AG04450 (cell line): ENCODE measurements around the gene FTSJ1. TPM values are rescaled to one million over a fixed set of nuclear protein-coding genes. Genes with fewer than 3 reads are reported as not detected.

ENCODE experiments used
- CTCF ChIA-PET: fragments of 300-600, 350-600 bp; formaldehyde crosslinking; extraction: SDS; loops from one replicate; lab custom pipeline; 2022; ENCODE audit warnings: antibody characterized with exemption, inconsistent platforms; lab: Charles Lee
- POLR2A ChIA-PET: fragments of 350-600 bp; formaldehyde crosslinking; extraction: SDS; loops from one replicate; lab custom pipeline; 2021; ENCODE audit warnings: antibody characterized with exemption, inconsistent platforms; lab: Yijun Ruan, JAX
- DNase-seq: peaks from one replicate; pipeline ENCODE4 v3.0.0-alpha.2; 2011; ENCODE audit warnings: low read depth, low spot score
- H3K27ac ChIP-seq: one replicate; pipeline ENCODE4 v1.5.1; 2012; ENCODE audit warnings: low read depth, low read length, control low read depth
- H3K27me3 ChIP-seq: one replicate; pipeline ENCODE4 v1.6.0; 2012; ENCODE audit warnings: low read length; ENCODE audit not compliant: control insufficient read depth, insufficient read depth
- H3K4me3 ChIP-seq: 2 replicates; pipeline ENCODE4 v1.5.1; 2011; ENCODE audit warnings: mild to moderate bottlenecking, low read depth, low read length, control low read depth
- H3K9me3 ChIP-seq: 2 replicates; pipeline ENCODE4 v1.5.1; 2012; ENCODE audit warnings: low read length; ENCODE audit not compliant: control insufficient read depth, insufficient read depth
- polyA plus RNA-seq: library from polyadenylated mRNA; depleted of rRNA; stranded (reverse); fragments of >200 nt; gene quantifications from 2 replicates; pipeline ENCODE4 v1.2.3, GENCODE V29; 2011
- TF ChIP-seq, protein P1 (sequence below): IDR thresholded peaks from 2 replicates; pipeline ENCODE4 v1.5.1; 2011; ENCODE audit warnings: low read depth, low read length, control low read depth, inconsistent platforms

FTSJ1 gene
- polyA plus RNA-seq, 1 experiment, result 19.7 TPM

- CTCF ChIA-PET, result no interaction called here
- TF ChIP-seq, protein P1, sequence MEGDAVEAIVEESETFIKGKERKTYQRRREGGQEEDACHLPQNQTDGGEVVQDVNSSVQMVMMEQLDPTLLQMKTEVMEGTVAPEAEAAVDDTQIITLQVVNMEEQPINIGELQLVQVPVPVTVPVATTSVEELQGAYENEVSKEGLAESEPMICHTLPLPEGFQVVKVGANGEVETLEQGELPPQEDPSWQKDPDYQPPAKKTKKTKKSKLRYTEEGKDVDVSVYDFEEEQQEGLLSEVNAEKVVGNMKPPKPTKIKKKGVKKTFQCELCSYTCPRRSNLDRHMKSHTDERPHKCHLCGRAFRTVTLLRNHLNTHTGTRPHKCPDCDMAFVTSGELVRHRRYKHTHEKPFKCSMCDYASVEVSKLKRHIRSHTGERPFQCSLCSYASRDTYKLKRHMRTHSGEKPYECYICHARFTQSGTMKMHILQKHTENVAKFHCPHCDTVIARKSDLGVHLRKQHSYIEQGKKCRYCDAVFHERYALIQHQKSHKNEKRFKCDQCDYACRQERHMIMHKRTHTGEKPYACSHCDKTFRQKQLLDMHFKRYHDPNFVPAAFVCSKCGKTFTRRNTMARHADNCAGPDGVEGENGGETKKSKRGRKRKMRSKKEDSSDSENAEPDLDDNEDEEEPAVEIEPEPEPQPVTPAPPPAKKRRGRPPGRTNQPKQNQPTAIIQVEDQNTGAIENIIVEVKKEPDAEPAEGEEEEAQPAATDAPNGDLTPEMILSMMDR, result no peak
- POLR2A ChIA-PET, result no interaction called here
- no peak overlapping the region for H3K4me3 ChIP-seq
- DNase-seq, result no peak
- no peaks in the 10 kb centered on the region for H3K9me3 ChIP-seq
- no peak overlapping the region for H3K27ac ChIP-seq
- no peaks in the 10 kb centered on the region for H3K27me3 ChIP-seq
Measured at GRCh38 chrX:48480142-48480541, 4.1 kb downstream of the FTSJ1 start.

DNA sequence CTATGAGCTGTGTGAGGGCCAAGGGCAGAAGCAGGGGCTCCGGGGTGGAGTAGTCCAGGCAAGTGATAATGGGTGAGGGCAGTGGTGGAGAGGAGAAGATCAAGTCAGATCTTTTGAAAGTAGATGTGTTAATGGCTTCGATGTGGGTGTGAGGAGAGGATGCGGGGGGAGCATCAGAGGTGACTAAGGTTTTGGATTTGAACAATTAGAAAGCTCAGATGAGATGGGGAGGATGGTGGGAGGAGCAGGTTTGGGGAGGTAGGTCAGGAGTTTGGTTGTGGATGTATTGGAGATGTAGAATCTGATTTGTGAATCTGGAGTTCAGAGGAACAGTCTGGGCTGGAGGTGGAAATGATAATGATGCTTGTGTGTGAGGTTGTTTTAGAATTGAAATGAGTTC is 4.6 kb downstream of the FTSJ1 start:
- no peaks in the 10 kb centered on the region for H3K27me3 ChIP-seq
- TF ChIP-seq, protein P1, result no peak
- no peak overlapping the region for H3K4me3 ChIP-seq
- ChIA-PET POLR2A (no interaction called here), CTCF (no interaction called here)
- no peak for DNase-seq
- no peak overlapping the region for H3K27ac ChIP-seq
- no peaks in the 10 kb centered on the region for H3K9me3 ChIP-seq

DNA sequence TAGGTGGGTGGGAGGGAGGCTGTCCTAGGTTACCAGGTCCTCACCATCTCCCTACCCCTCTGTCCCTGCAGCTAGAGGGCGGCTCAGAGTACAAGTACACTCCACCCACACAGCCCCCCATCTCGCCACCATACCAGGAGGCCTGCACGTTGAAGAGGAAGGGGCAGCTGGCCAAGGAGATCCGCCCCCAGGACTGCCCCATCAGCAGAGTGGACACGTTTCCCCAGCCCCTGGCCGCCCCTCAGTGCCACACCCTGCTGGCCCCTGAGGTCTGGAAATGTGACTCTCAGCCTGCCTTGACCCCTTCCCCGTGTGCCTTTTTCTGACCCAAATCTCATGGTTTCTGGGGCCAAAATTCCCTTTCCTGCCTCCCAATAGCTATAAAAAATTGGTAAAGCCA is 6.5 kb downstream of the FTSJ1 start:
- DNase-seq, result no peak
- TF ChIP-seq, protein P1, result no peak
- POLR2A ChIA-PET, result no interaction called here
- Histone ChIP-seq H3K27me3 (no peaks in the 10 kb centered on the region), H3K9me3 (no peaks in the 10 kb centered on the region), H3K4me3 (no peak overlapping the region), H3K27ac (no peak overlapping the region)
- CTCF ChIA-PET, result interaction anchor here (1.0 kb wide), 1 partner anchor 12 kb away, joined by 4 read pairs; no protein-coding TSS in a partner anchor

DNA sequence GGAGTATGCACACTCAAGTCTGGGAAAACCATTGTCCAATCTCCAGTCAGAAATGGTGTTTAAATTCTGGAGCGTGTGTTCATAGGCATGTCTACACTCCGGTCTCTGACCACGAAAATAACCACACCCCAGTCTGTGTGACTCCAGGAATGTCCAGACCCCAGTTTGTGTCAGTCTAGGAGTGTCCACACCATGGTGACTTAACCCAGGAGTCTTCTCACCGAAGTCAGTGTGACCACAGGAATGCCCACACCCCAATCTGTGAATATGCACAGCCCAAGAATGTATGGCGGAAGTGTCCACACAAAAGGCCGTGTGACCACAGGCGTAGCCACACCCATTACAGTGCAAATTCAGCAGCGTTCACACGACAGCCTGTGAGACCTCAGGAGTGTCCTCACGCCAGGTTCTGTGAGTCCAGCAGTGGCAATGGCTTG is 11.4 kb downstream of the FTSJ1 start:
- Histone ChIP-seq H3K27ac (peak overlapping the region; percentile 31), H3K4me3 (no peak overlapping the region), H3K27me3 (no peaks in the 10 kb centered on the region), H3K9me3 (no peaks in the 10 kb centered on the region)
- TF ChIP-seq, protein P1, result no peak
- ChIA-PET POLR2A (interaction anchor here (0.6 kb wide), 1 partner anchor 83 kb away, joined by 5 read pairs; no protein-coding TSS in a partner anchor), CTCF (interaction anchor here (0.7 kb wide), 1 partner anchor 10 kb away, joined by 3 read pairs; no protein-coding TSS in a partner anchor)
- DNase-seq, result peak; percentile 37

DNA sequence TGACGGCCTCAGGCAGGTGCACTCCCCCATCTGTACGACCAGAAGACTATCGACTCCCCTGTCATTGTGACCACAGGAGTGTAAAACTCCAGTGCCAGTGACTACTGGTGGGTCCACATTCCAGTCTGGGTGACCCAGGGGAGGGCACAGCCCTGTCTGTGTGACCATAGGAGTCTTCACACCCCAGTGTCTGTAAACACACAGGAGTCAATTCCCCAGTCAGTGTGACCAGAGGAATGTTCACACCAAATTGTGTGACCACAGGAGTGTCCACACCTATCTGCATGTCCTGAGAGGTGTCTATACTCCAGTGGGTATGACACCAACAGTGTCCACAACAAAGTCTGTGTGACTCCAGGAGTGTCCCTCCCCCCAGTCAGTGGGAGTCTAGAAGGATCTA is 12.0 kb downstream of the FTSJ1 start:
- Histone ChIP-seq H3K27me3 (no peaks in the 10 kb centered on the region), H3K4me3 (no peak overlapping the region), H3K9me3 (no peaks in the 10 kb centered on the region), H3K27ac (peak overlapping the region; percentile 31)
- TF ChIP-seq, protein P1, result no peak
- ChIA-PET CTCF (no interaction called here), POLR2A (no interaction called here)
- DNase-seq, result no peak
